ENCODE data around the gene ADAM10.

DNA sequence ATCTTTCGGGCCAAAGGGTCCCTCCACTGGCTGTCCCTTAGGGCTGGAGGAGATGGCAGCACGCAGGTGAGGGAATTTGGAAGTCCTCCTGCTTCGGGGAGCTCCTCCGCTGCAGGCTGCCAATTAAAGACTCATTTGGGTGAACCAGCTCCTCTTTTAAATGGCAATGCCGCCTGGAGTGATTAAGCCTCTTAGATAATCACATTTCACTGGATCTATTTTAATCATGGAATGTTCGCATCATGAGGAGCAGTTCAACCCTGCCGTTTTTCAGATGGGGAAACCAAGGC, 199.8 kb downstream of the ADAM10 start:
- TF ChIP-seq, protein P1, sequence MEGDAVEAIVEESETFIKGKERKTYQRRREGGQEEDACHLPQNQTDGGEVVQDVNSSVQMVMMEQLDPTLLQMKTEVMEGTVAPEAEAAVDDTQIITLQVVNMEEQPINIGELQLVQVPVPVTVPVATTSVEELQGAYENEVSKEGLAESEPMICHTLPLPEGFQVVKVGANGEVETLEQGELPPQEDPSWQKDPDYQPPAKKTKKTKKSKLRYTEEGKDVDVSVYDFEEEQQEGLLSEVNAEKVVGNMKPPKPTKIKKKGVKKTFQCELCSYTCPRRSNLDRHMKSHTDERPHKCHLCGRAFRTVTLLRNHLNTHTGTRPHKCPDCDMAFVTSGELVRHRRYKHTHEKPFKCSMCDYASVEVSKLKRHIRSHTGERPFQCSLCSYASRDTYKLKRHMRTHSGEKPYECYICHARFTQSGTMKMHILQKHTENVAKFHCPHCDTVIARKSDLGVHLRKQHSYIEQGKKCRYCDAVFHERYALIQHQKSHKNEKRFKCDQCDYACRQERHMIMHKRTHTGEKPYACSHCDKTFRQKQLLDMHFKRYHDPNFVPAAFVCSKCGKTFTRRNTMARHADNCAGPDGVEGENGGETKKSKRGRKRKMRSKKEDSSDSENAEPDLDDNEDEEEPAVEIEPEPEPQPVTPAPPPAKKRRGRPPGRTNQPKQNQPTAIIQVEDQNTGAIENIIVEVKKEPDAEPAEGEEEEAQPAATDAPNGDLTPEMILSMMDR (IDR thresholded peaks at IDR 0.05), result no peak
- TF ChIP-seq POLR2AphosphoS5 (IDR thresholded peaks at IDR 0.05), result no peak

Measured in breast epithelium (tissue), 3 donors.